Parathyroid adenoma (tissue), 2 donors: ENCODE results near the gene TMCO4.

ENCODE experiments used
- H2AFZ ChIP-seq: fragments of 300-600 bp; sonication (generic); one replicate; pipeline ENCODE4 v1.7.0; 2017; ENCODE audit warnings: antibody characterized with exemption, mild to moderate bottlenecking
- H3K27ac ChIP-seq: fragments of 300-600 bp; sonication (generic); one replicate; pipeline ENCODE4 v1.7.0; 2017
- H3K27me3 ChIP-seq: fragments of 300-600 bp; sonication (generic); one replicate; pipeline ENCODE4 v1.7.0; 2017; ENCODE audit warnings: low read length; ENCODE audit not compliant: control insufficient read depth, insufficient read depth
- H3K36me3 ChIP-seq: fragments of 300-600 bp; sonication (generic); one replicate; pipeline ENCODE4 v1.7.0; 2017; ENCODE audit warnings: low read length; ENCODE audit not compliant: control insufficient read depth, insufficient read depth
- H3K4me1 ChIP-seq: fragments of 300-600 bp; sonication (generic); one replicate; pipeline ENCODE4 v1.7.0; 2017; ENCODE audit warnings: control low read depth
- H3K4me2 ChIP-seq: fragments of 300-600 bp; sonication (generic); one replicate; pipeline ENCODE4 v1.7.0; 2017; ENCODE audit warnings: low read length
- H3K4me3 ChIP-seq: fragments of 300-600 bp; sonication (generic); one replicate; pipeline ENCODE4 v1.7.0; 2017; ENCODE audit warnings: low read depth, low read length
- H3K79me2 ChIP-seq: fragments of 300-600 bp; sonication (generic); one replicate; pipeline ENCODE4 v1.7.0; 2017; ENCODE audit warnings: control low read depth
- H3K9ac ChIP-seq: fragments of 300-600 bp; sonication (generic); one replicate; pipeline ENCODE4 v1.7.0; 2017; ENCODE audit warnings: mild to moderate bottlenecking
- H3K9me3 ChIP-seq: fragments of 300-600 bp; sonication (generic); one replicate; pipeline ENCODE4 v1.7.0; 2017; ENCODE audit warnings: low read length; ENCODE audit not compliant: control insufficient read depth
- CTCF ChIP-seq: fragments of 300-600 bp; sonication (generic); IDR thresholded peaks from one replicate; pipeline ENCODE4 v1.7.0; 2017; ENCODE audit warnings: antibody characterized with exemption, mild to moderate bottlenecking
- donor health status: primary hyperparathyroidism.

Gene TMCO4

DNA sequence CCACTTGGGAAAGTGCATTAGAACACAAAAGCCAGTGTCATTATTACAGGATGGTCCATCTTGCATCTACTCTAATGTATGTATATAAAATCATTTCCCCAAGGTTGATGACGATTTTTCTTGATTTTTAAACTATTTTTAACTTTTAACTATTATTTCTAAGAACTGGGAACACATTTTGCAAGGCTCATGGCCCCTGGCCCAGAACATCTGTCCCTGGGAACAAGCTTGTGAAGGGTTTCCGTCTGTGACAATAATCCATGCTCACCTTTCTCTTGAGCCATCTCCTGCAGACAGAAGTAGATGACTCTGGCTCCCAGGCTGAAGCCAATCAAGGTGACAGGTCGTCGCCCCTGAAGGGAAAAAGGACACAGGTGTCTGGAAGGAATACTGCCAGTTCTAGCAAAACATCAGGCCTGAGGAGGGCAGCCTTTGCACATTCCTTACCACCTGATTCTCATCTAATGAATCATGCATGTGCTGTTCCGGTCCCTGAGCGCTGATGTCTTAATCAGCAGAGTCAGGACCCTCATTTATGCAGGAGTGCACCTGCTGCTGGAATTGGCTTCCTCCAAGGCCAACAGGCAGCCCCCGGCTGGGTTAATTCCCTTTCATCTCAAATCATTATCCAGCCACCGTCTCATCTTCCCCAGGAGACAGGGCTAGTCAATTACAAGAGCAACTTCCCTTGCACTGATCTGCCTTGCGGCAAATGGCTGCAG is 62.5 kb downstream of the TMCO4 start:
- Histone ChIP-seq H3K9me3 (no peaks in the 10 kb centered on the region), H3K79me2 (no peaks in the 10 kb centered on the region), H2AFZ (peak overlapping the region; percentile 50), H3K4me3 (peak overlapping the region; percentile 30), H3K27me3 (no peaks in the 10 kb centered on the region), H3K9ac (no peak overlapping the region), H3K36me3 (no peaks in the 10 kb centered on the region), H3K4me2 (peak overlapping the region; percentile 38), H3K4me1 (peaks cover 7% of the 10 kb centered on the region), H3K27ac (peak overlapping the region; percentile 62)
- TF ChIP-seq CTCF: peak; percentile 35

- H3K36me3 ChIP-seq: no peaks in the 10 kb centered on the region
Measured at GRCh38 chr1:19735440-19736127, 64.1 kb downstream of the TMCO4 start.

GRCh38 chr1:19734472-19734999 is 65.2 kb downstream of the TMCO4 start:
- Histone ChIP-seq H2AFZ (no peak overlapping the region), H3K4me3 (no peak overlapping the region), H3K9me3 (no peaks in the 10 kb centered on the region), H3K27ac (no peak overlapping the region), H3K27me3 (no peaks in the 10 kb centered on the region), H3K4me2 (no peak overlapping the region), H3K9ac (no peak overlapping the region), H3K79me2 (no peaks in the 10 kb centered on the region), H3K36me3 (no peaks in the 10 kb centered on the region), H3K4me1 (peaks cover 7% of the 10 kb centered on the region)
- TF ChIP-seq CTCF: no peak

More at GRCh38 chr1:19735440-19736127, 64.1 kb downstream of the TMCO4 start:
- Histone ChIP-seq H3K4me3 (no peak overlapping the region), H3K79me2 (no peaks in the 10 kb centered on the region), H2AFZ (no peak overlapping the region), H3K27me3 (no peaks in the 10 kb centered on the region), H3K4me1 (peaks cover 7% of the 10 kb centered on the region), H3K4me2 (no peak overlapping the region), H3K9ac (no peak overlapping the region), H3K27ac (no peak overlapping the region), H3K9me3 (no peaks in the 10 kb centered on the region)
- no peak for TF ChIP-seq CTCF

DNA sequence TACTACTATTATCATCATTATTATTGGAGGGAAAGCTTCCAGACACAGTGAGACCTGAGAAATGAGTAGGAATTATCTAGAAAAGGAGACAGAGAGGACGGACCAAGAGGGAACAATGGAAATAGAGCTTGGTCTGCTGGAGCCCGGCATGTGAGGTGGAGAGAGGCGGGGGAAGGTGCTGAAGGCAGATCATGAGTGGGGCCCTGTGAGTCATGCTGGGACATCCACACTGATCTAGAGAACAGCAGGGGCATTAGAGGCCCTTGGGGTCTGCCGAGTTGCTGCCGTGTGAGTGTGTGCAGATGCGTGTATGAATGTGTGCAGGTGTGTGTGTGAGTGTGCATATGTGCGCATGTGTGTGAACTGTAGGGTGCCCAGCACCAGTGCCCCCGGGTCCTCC is 65.7 kb downstream of the TMCO4 start:
- no peak for TF ChIP-seq CTCF
- no peak overlapping the region for H3K9ac ChIP-seq
- H3K27ac ChIP-seq: no peak overlapping the region
- no peak overlapping the region for H3K4me3 ChIP-seq
- H3K4me1 ChIP-seq: peaks cover 7% of the 10 kb centered on the region
- H3K27me3 ChIP-seq: no peaks in the 10 kb centered on the region
- no peaks in the 10 kb centered on the region for H3K36me3 ChIP-seq
- no peak overlapping the region for H3K4me2 ChIP-seq
- no peak overlapping the region for H2AFZ ChIP-seq
- no peaks in the 10 kb centered on the region for H3K79me2 ChIP-seq
- no peaks in the 10 kb centered on the region for H3K9me3 ChIP-seq
